ENCODE measurements around the gene ATXN7.
A peak's percentile ranks its signal among the peaks of the same experiment; 100 is the strongest.

Gene ATXN7

GRCh38 chr3:63864008-63864964, 619 bp downstream of the ATXN7 start:
- Histone ChIP-seq H3K27me3 (ENCODE audit: control insufficient read depth in 1 of 2, insufficient read depth in 2 of 2, low read length in 2 of 2) (no peaks in the 10 kb centered on the region), H3K4me3 (ENCODE audit: low read depth in 1 of 2, low read length in 2 of 2) (peak overlapping the region; percentile 81 to 86), H3K9ac (ENCODE audit: low read depth in 1 of 2, low read length in 2 of 2) (peak overlapping the region; percentile 67 to 82), H3K36me3 (ENCODE audit: control insufficient read depth in 1 of 2, insufficient read depth in 2 of 2, low read length in 2 of 2) (no peaks in the 10 kb centered on the region), H3K27ac (ENCODE audit: low read depth, low read length) (peak overlapping the region; percentile 74), H3K9me3 (ENCODE audit: control insufficient read depth in 1 of 2, low read length in 2 of 2) (no peaks in the 10 kb centered on the region), H3K4me1 (ENCODE audit: control insufficient read depth in 1 of 2, insufficient read depth in 2 of 2, low read length in 2 of 2) (peaks cover 29 to 32% of the 10 kb centered on the region in 2 donors)

- H3K4me3 ChIP-seq (ENCODE audit: low read depth in 1 of 2, low read length in 2 of 2), result peak overlapping the region; percentile 81 to 86
- no peaks in the 10 kb centered on the region for H3K36me3 ChIP-seq (ENCODE audit: control insufficient read depth in 1 of 2, insufficient read depth in 2 of 2, low read length in 2 of 2)
- H3K9ac ChIP-seq (ENCODE audit: low read depth in 1 of 2, low read length in 2 of 2), result peak overlapping the region; percentile 67 to 82
- H3K27ac ChIP-seq (ENCODE audit: low read depth, low read length), result no peak overlapping the region
- H3K9me3 ChIP-seq (ENCODE audit: control insufficient read depth in 1 of 2, low read length in 2 of 2), result no peaks in the 10 kb centered on the region
- H3K4me1 ChIP-seq (ENCODE audit: control insufficient read depth in 1 of 2, insufficient read depth in 2 of 2, low read length in 2 of 2), result peaks cover 29 to 32% of the 10 kb centered on the region in 2 donors
- no peaks in the 10 kb centered on the region for H3K27me3 ChIP-seq (ENCODE audit: control insufficient read depth in 1 of 2, insufficient read depth in 2 of 2, low read length in 2 of 2)
Measured at GRCh38 chr3:63864965-63865327, 1.3 kb downstream of the ATXN7 start.

- Histone ChIP-seq H3K27ac (ENCODE audit: low read depth, low read length) (no peak overlapping the region), H3K9me3 (ENCODE audit: control insufficient read depth in 1 of 2, low read length in 2 of 2) (no peaks in the 10 kb centered on the region), H3K36me3 (ENCODE audit: control insufficient read depth in 1 of 2, insufficient read depth in 2 of 2, low read length in 2 of 2) (no peaks in the 10 kb centered on the region), H3K4me3 (ENCODE audit: low read depth in 1 of 2, low read length in 2 of 2) (no peak overlapping the region), H3K27me3 (ENCODE audit: control insufficient read depth in 1 of 2, insufficient read depth in 2 of 2, low read length in 2 of 2) (no peaks in the 10 kb centered on the region), H3K9ac (ENCODE audit: low read depth in 1 of 2, low read length in 2 of 2) (no peak overlapping the region), H3K4me1 (ENCODE audit: control insufficient read depth in 1 of 2, insufficient read depth in 2 of 2, low read length in 2 of 2) (peaks cover 15 to 19% of the 10 kb centered on the region in 2 donors)
Measured at GRCh38 chr3:63867225-63867624, 3.6 kb downstream of the ATXN7 start.

- no peak overlapping the region for H3K27ac ChIP-seq (ENCODE audit: low read depth, low read length)
- peaks cover 3 to 10% of the 10 kb centered on the region in 2 donors for H3K4me1 ChIP-seq (ENCODE audit: control insufficient read depth in 1 of 2, insufficient read depth in 2 of 2, low read length in 2 of 2)
- H3K9me3 ChIP-seq (ENCODE audit: control insufficient read depth in 1 of 2, low read length in 2 of 2), result no peaks in the 10 kb centered on the region
- H3K27me3 ChIP-seq (ENCODE audit: control insufficient read depth in 1 of 2, insufficient read depth in 2 of 2, low read length in 2 of 2), result no peaks in the 10 kb centered on the region
- no peak overlapping the region for H3K4me3 ChIP-seq (ENCODE audit: low read depth in 1 of 2, low read length in 2 of 2)
- no peak overlapping the region for H3K9ac ChIP-seq (ENCODE audit: low read depth in 1 of 2, low read length in 2 of 2)
- H3K36me3 ChIP-seq (ENCODE audit: control insufficient read depth in 1 of 2, insufficient read depth in 2 of 2, low read length in 2 of 2), result no peaks in the 10 kb centered on the region
Measured at GRCh38 chr3:63869940-63870614, 6.4 kb downstream of the ATXN7 start.

GRCh38 chr3:63870615-63871005, 6.9 kb downstream of the ATXN7 start:
- Histone ChIP-seq H3K4me1 (ENCODE audit: control insufficient read depth in 1 of 2, insufficient read depth in 2 of 2, low read length in 2 of 2) (peaks cover 0 to 8% of the 10 kb centered on the region in 2 donors), H3K27me3 (ENCODE audit: control insufficient read depth in 1 of 2, insufficient read depth in 2 of 2, low read length in 2 of 2) (no peaks in the 10 kb centered on the region), H3K9me3 (ENCODE audit: control insufficient read depth in 1 of 2, low read length in 2 of 2) (no peaks in the 10 kb centered on the region), H3K36me3 (ENCODE audit: control insufficient read depth in 1 of 2, insufficient read depth in 2 of 2, low read length in 2 of 2) (no peaks in the 10 kb centered on the region), H3K9ac (ENCODE audit: low read depth in 1 of 2, low read length in 2 of 2) (no peak overlapping the region), H3K27ac (ENCODE audit: low read depth, low read length) (no peak overlapping the region), H3K4me3 (ENCODE audit: low read depth in 1 of 2, low read length in 2 of 2) (no peak overlapping the region)

GRCh38 chr3:63872135-63872924, 8.7 kb downstream of the ATXN7 start:
- Histone ChIP-seq H3K27me3 (ENCODE audit: control insufficient read depth in 1 of 2, insufficient read depth in 2 of 2, low read length in 2 of 2) (no peaks in the 10 kb centered on the region), H3K36me3 (ENCODE audit: control insufficient read depth in 1 of 2, insufficient read depth in 2 of 2, low read length in 2 of 2) (no peaks in the 10 kb centered on the region), H3K9me3 (ENCODE audit: control insufficient read depth in 1 of 2, low read length in 2 of 2) (no peaks in the 10 kb centered on the region), H3K4me1 (ENCODE audit: control insufficient read depth in 1 of 2, insufficient read depth in 2 of 2, low read length in 2 of 2) (peaks cover 0 to 8% of the 10 kb centered on the region in 2 donors), H3K9ac (ENCODE audit: low read depth in 1 of 2, low read length in 2 of 2) (no peak overlapping the region), H3K4me3 (ENCODE audit: low read depth in 1 of 2, low read length in 2 of 2) (no peak overlapping the region), H3K27ac (ENCODE audit: low read depth, low read length) (no peak overlapping the region)

GRCh38 chr3:63874769-63875168, 11.1 kb downstream of the ATXN7 start:
- Histone ChIP-seq H3K9ac (ENCODE audit: low read depth in 1 of 2, low read length in 2 of 2) (no peak overlapping the region), H3K36me3 (ENCODE audit: control insufficient read depth in 1 of 2, insufficient read depth in 2 of 2, low read length in 2 of 2) (no peaks in the 10 kb centered on the region), H3K4me3 (ENCODE audit: low read depth in 1 of 2, low read length in 2 of 2) (no peak overlapping the region), H3K4me1 (ENCODE audit: control insufficient read depth in 1 of 2, insufficient read depth in 2 of 2, low read length in 2 of 2) (peaks cover 0 to 8% of the 10 kb centered on the region in 2 donors), H3K9me3 (ENCODE audit: control insufficient read depth in 1 of 2, low read length in 2 of 2) (no peaks in the 10 kb centered on the region), H3K27me3 (ENCODE audit: control insufficient read depth in 1 of 2, insufficient read depth in 2 of 2, low read length in 2 of 2) (no peaks in the 10 kb centered on the region), H3K27ac (ENCODE audit: low read depth, low read length) (no peak overlapping the region)

- no peaks in the 10 kb centered on the region for H3K27me3 ChIP-seq (ENCODE audit: control insufficient read depth in 1 of 2, insufficient read depth in 2 of 2, low read length in 2 of 2)
- no peaks in the 10 kb centered on the region for H3K9me3 ChIP-seq (ENCODE audit: control insufficient read depth in 1 of 2, low read length in 2 of 2)
- H3K27ac ChIP-seq (ENCODE audit: low read depth, low read length), result no peak overlapping the region
- peaks cover 0 to 4% of the 10 kb centered on the region in 2 donors for H3K4me1 ChIP-seq (ENCODE audit: control insufficient read depth in 1 of 2, insufficient read depth in 2 of 2, low read length in 2 of 2)
- no peaks in the 10 kb centered on the region for H3K36me3 ChIP-seq (ENCODE audit: control insufficient read depth in 1 of 2, insufficient read depth in 2 of 2, low read length in 2 of 2)
- no peak overlapping the region for H3K9ac ChIP-seq (ENCODE audit: low read depth in 1 of 2, low read length in 2 of 2)
- H3K4me3 ChIP-seq (ENCODE audit: low read depth in 1 of 2, low read length in 2 of 2), result no peak overlapping the region
Measured at GRCh38 chr3:63875510-63875909, 11.8 kb downstream of the ATXN7 start.

- H3K27me3 ChIP-seq (ENCODE audit: control insufficient read depth in 1 of 2, insufficient read depth in 2 of 2, low read length in 2 of 2), result no peaks in the 10 kb centered on the region
- no peak overlapping the region for H3K4me3 ChIP-seq (ENCODE audit: low read depth in 1 of 2, low read length in 2 of 2)
- H3K9ac ChIP-seq (ENCODE audit: low read depth in 1 of 2, low read length in 2 of 2), result no peak overlapping the region
- no peaks in the 10 kb centered on the region for H3K9me3 ChIP-seq (ENCODE audit: control insufficient read depth in 1 of 2, low read length in 2 of 2)
- H3K36me3 ChIP-seq (ENCODE audit: control insufficient read depth in 1 of 2, insufficient read depth in 2 of 2, low read length in 2 of 2), result no peaks in the 10 kb centered on the region
- no peaks in the 10 kb centered on the region for H3K4me1 ChIP-seq (ENCODE audit: control insufficient read depth in 1 of 2, insufficient read depth in 2 of 2, low read length in 2 of 2)
- H3K27ac ChIP-seq (ENCODE audit: low read depth, low read length), result no peak overlapping the region
Measured at GRCh38 chr3:63876260-63876659, 12.6 kb downstream of the ATXN7 start.
